IMR-90 (cell line): ENCODE results near the gene KRTAP12-3. TPM values are rescaled to one million over a fixed set of nuclear protein-coding genes. Genes with fewer than 3 reads are reported as not detected.
"Not testable (repeated sequence)": the region's sequence is repeated elsewhere in the genome, so short reads cannot be mapped to it uniquely, and the experiment has no call there.

Experiments used
- ATAC-seq: fragments of 200-7000 bp; cut with Tn5 transposase; 2 replicates; pipeline ENCODE4 v1.9.1; 2020; ENCODE audit warnings: low read depth, mild to moderate bottlenecking, moderate library complexity
- BruUV-seq: library from RNA; stranded (reverse); fragments of 400-500 nt; replicated peaks from 2 replicates; lab custom pipeline; 2021; lab: Mats Ljungman, UMichigan
- CTCF ChIA-PET: fragments of 300-600 bp; formaldehyde crosslinking; extraction: SDS; loops from one replicate; lab custom pipeline; 2021; ENCODE audit warnings: antibody characterized with exemption; lab: Yijun Ruan, JAX
- POLR2A ChIA-PET: fragments of 300-600 bp; sonication (Branson Sonifier 250); formaldehyde crosslinking; loops from one replicate; lab custom pipeline; 2022; ENCODE audit warnings: antibody characterized with exemption; ENCODE audit not compliant: unreplicated experiment; lab: Charles Lee
- DNase-seq: peaks from one replicate; pipeline ENCODE4 v3.0.0; 2013
- H2AFZ ChIP-seq: replicated peaks from 2 replicates; pipeline ENCODE3; 2013; ENCODE audit warnings: low read length, mild to moderate bottlenecking; ENCODE audit not compliant: poor library complexity
- H2AK5ac ChIP-seq: 2 replicates; pipeline ENCODE4 v1.6.1; 2013; ENCODE audit warnings: low read depth, low read length, inconsistent platforms
- H2AK9ac ChIP-seq: replicated peaks from 2 replicates; pipeline ENCODE3; 2013; ENCODE audit warnings: mild to moderate bottlenecking, low read depth, low read length, moderate library complexity; ENCODE audit not compliant: poor library complexity
- H2BK120ac ChIP-seq: 2 replicates; pipeline ENCODE4 v1.6.1; 2013; ENCODE audit warnings: low read depth, low read length, inconsistent platforms
- H2BK15ac ChIP-seq: 3 replicates; pipeline ENCODE4 v1.6.1; 2013; ENCODE audit warnings: low read depth, low read length, inconsistent platforms
- H2BK20ac ChIP-seq: 2 replicates; pipeline ENCODE4 v1.6.1; 2013; ENCODE audit warnings: low read depth, mild to moderate bottlenecking, inconsistent platforms, low read length, moderate library complexity
- H2BK5ac ChIP-seq: 2 replicates; pipeline ENCODE4 v1.6.1; 2013; ENCODE audit warnings: mild to moderate bottlenecking, low read depth, low read length, inconsistent platforms; ENCODE audit not compliant: poor library complexity, severe bottlenecking
- H3K14ac ChIP-seq: replicated peaks from 2 replicates; pipeline ENCODE4 v1.6.1; 2013; ENCODE audit warnings: low read depth, low read length, inconsistent platforms
- H3K18ac ChIP-seq: 2 replicates; pipeline ENCODE4 v1.6.1; 2013; ENCODE audit warnings: low read depth, low read length, control low read depth
- H3K23ac ChIP-seq: 2 replicates; pipeline ENCODE4 v1.6.1; 2013; ENCODE audit warnings: low read depth, low read length, inconsistent platforms
- H3K27ac ChIP-seq: 2 replicates; pipeline ENCODE4 v1.5.1; 2013; ENCODE audit warnings: mild to moderate bottlenecking, control low read depth, low read length; ENCODE audit not compliant: insufficient read depth
- H3K27me3 ChIP-seq: 2 replicates; pipeline ENCODE4 v1.6.1; 2013; ENCODE audit warnings: low read length; ENCODE audit not compliant: control insufficient read depth, insufficient read depth
- H3K36me3 ChIP-seq: 2 replicates; pipeline ENCODE4 v1.6.1; 2013; ENCODE audit warnings: low read length, mixed read lengths; ENCODE audit not compliant: control insufficient read depth, insufficient read depth
- H3K4ac ChIP-seq: 2 replicates; pipeline ENCODE4 v1.6.1; 2013; ENCODE audit warnings: low read depth, low read length, inconsistent platforms
- H3K4me1 ChIP-seq: 2 replicates; pipeline ENCODE4 v1.6.1; 2013; ENCODE audit warnings: low read length, mixed read lengths; ENCODE audit not compliant: control insufficient read depth, insufficient read depth
- H3K4me2 ChIP-seq: 2 replicates; pipeline ENCODE4 v1.6.1; 2013; ENCODE audit warnings: low read depth, mild to moderate bottlenecking, control low read depth, low read length, moderate library complexity
- H3K4me3 ChIP-seq: 2 replicates; pipeline ENCODE4 v1.5.1; 2013; ENCODE audit warnings: low read depth, mild to moderate bottlenecking, control low read depth, low read length, moderate library complexity; ENCODE audit not compliant: insufficient read depth
- H3K56ac ChIP-seq: 2 replicates; pipeline ENCODE4 v1.6.1; 2013; ENCODE audit warnings: low read length, inconsistent platforms; ENCODE audit not compliant: insufficient read depth; ENCODE audit errors: extremely low read depth
- H3K79me1 ChIP-seq, 2 experiments: 2 replicates each; pipeline ENCODE4 v1.6.1; 2013; ENCODE audit warnings: low read length in 2 of 2, inconsistent platforms in 1 of 2, low read depth in 1 of 2
- H3K9ac ChIP-seq: 2 replicates; pipeline ENCODE4 v1.6.1; 2013; ENCODE audit warnings: low read depth, low read length, control low read depth
- H3K9me1 ChIP-seq: 2 replicates; pipeline ENCODE4 v1.6.1; 2013; ENCODE audit warnings: low read length, inconsistent platforms; ENCODE audit not compliant: insufficient read depth
- H3K9me3 ChIP-seq: 2 replicates; pipeline ENCODE4 v1.6.1; 2013; ENCODE audit warnings: low read length; ENCODE audit not compliant: control insufficient read depth, insufficient read depth
- H4K20me1 ChIP-seq: 2 replicates; pipeline ENCODE4 v1.6.1; 2013; ENCODE audit warnings: low read length, inconsistent platforms; ENCODE audit not compliant: insufficient read depth
- H4K5ac ChIP-seq: 2 replicates; pipeline ENCODE4 v1.6.1; 2013; ENCODE audit warnings: mild to moderate bottlenecking, low read depth, low read length, control low read depth
- H4K8ac ChIP-seq, 2 experiments: 2 replicates each; pipeline ENCODE4 v1.6.1; 2013; ENCODE audit warnings: low read depth in 2 of 2, low read length in 2 of 2, control low read depth in 1 of 2, inconsistent platforms in 1 of 2
- H4K91ac ChIP-seq: 2 replicates; pipeline ENCODE4 v1.6.1; 2013; ENCODE audit warnings: low read depth, low read length, inconsistent platforms; ENCODE audit not compliant: insufficient read depth
- CEBPB ChIP-seq: IDR thresholded peaks from 2 replicates; pipeline ENCODE4 v1.6.1; 2012; ENCODE audit warnings: low read depth, low read length, improper control_type of control experiment
- ELK1 ChIP-seq: fragments of 150-350 bp; IDR thresholded peaks from 2 replicates; pipeline ENCODE4 v1.6.1; 2016; ENCODE audit warnings: low read depth, mild to moderate bottlenecking, low read length, moderate library complexity, borderline replicate concordance
- FOS ChIP-seq: fragments of 150-350 bp; IDR thresholded peaks from 2 replicates; pipeline ENCODE4 v1.6.1; 2016; ENCODE audit warnings: low read depth, low read length
- MAFK ChIP-seq: IDR thresholded peaks from 2 replicates; pipeline ENCODE4 v1.6.1; 2012; ENCODE audit warnings: low read depth, low read length, improper control_type of control experiment
- MAZ ChIP-seq: IDR thresholded peaks from 2 replicates; pipeline ENCODE4 v1.6.1; 2012; ENCODE audit warnings: low read depth, mild to moderate bottlenecking, low read length, improper control_type of control experiment, moderate library complexity, borderline replicate concordance
- POLR2A ChIP-seq: IDR thresholded peaks from 2 replicates; pipeline ENCODE4 v1.6.1; 2012; ENCODE audit warnings: mild to moderate bottlenecking, low read depth, low read length
- RAD21 ChIP-seq: IDR thresholded peaks from 2 replicates; pipeline ENCODE4 v1.6.1; 2012; ENCODE audit warnings: low read length, improper control_type of control experiment
- WGBS, 2 experiments: methylation state at CpG; one replicate each; pipeline versions ENCODE4 v1.1.5 to v1.1.7; 2013; ENCODE audit warnings: missing lambda C conversion rate in 2 of 2; ENCODE audit not compliant: insufficient read length in 1 of 2; ENCODE audit errors: extremely low coverage in 2 of 2; 5-methylcytosine and 5-hydroxymethylcytosine counted together
- dilution Hi-C: fragments of 300-500 bp; cut with HindIII; formaldehyde crosslinking; loops from one replicate; pipeline ENCODE4 v1.14.3; 2018; ENCODE audit warnings: low sequenced_read_pairs; ENCODE audit not compliant: unreplicated experiment
- in situ Hi-C: fragments of 300-500 bp; cut with MboI; formaldehyde crosslinking; loops from 3 replicates; pipeline ENCODE4 v1.14.3; 2019; ENCODE audit warnings: low sequenced_read_pairs, inconsistent platforms, mixed read lengths
- intact Hi-C: fragments of 100-400 bp; cut with micrococcal nuclease; formaldehyde crosslinking; loops from 2 replicates; pipeline ENCODE4 v1.10.0; 2022
- polyA plus RNA-seq, 3 experiments: library from polyadenylated mRNA; depleted of rRNA; stranded (reverse); fragments of >200 nt; gene quantifications; 2 replicates each; pipeline ENCODE4 v1.2.3, GENCODE V29; 2012; ENCODE audit warnings: low replicate concordance in 1 of 3
- total RNA-seq: library from RNA; depleted of rRNA; stranded (reverse); fragments of >200 nt; gene quantifications from 2 replicates; pipeline ENCODE4 v1.2.3, GENCODE V29; 2012

Gene KRTAP12-3
- total and polyA plus RNA-seq, 2 of the 4 experiments (the other 2 are of a cell fraction) = not detected

DNA sequence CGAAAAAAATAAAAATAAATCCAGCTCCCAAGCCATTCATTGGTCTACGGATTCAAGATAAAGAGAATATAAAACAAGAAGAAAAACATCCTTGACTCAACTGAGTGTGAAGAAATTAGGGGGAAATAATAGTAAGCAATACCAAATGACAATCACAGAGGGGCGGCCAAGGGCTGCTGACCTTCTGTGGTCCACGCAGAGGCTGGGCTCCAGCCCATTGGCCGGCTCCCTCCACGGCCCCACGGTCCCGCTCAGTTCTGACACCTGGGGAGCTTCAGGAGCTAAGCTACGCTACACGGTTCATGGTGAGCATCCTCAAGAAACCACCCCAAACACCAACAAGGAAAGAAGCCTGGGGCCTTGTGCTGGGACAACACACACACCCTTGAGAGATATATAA, 38.8 kb downstream of the KRTAP12-3 start:
- no peak for DNase-seq

DNA sequence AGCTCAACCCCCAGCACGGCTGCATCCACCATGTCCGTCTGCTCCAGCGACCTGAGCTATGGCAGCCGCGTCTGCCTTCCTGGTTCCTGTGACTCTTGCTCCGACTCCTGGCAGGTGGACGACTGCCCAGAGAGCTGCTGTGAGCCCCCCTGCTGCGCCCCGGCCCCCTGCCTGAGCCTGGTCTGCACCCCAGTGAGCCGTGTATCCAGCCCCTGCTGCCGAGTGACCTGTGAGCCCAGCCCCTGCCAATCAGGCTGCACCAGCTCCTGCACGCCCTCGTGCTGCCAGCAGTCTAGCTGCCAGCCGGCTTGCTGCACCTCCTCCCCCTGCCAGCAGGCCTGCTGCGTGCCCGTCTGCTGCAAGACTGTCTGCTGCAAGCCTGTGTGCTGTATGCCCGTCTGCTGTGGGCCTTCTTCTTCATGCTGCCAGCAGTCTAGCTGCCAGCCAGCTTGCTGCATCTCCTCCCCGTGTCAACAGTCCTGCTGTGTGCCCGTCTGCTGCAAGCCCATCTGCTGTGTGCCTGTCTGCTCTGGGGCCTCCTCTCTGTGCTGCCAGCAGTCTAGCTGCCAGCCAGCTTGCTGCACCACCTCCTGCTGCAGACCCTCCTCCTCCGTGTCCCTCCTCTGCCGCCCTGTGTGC, 39.6 kb downstream of the KRTAP12-3 start, which contains the start of gene KRTAP10-12:
Gene KRTAP10-12 (plus strand): TSS at position 1 of the 639 bp plus-strand sequence. CDS start 30 bp downstream, at position 31.
- H2BK5ac ChIP-seq, H4K8ac ChIP-seq, dilution Hi-C loops, H2BK20ac ChIP-seq, H3K23ac ChIP-seq, H4K91ac ChIP-seq, H3K4me3 ChIP-seq, POLR2A ChIA-PET, H2BK15ac ChIP-seq, H3K36me3 ChIP-seq, H4K5ac ChIP-seq, in situ Hi-C loops, H2AK5ac ChIP-seq, BruUV-seq, intact Hi-C loops, H3K18ac ChIP-seq, H2AK9ac ChIP-seq, H2BK120ac ChIP-seq, H3K27ac ChIP-seq, ATAC-seq, H3K79me1 ChIP-seq, CTCF ChIA-PET, H2AFZ ChIP-seq, H3K56ac ChIP-seq, DNase-seq, H3K4me1 ChIP-seq, H3K9me3 ChIP-seq, H3K9me1 ChIP-seq, H3K9ac ChIP-seq, H3K14ac ChIP-seq, H3K4me2 ChIP-seq, H3K4ac ChIP-seq, H4K20me1 ChIP-seq: not testable (repeated sequence)
- peaks cover 55% of the 10 kb centered on the region for H3K27me3 ChIP-seq
- WGBS, 2 experiments = 24% methylated on average over 8 of the region's 21 CpGs; no CpG with 5 or more reads in 1 of the 2 experiments

More for the DNA sequence above, 38.8 kb downstream of the KRTAP12-3 start:
- no peak overlapping the region for H2BK5ac ChIP-seq
- no peak overlapping the region for H4K91ac ChIP-seq
- CTCF ChIA-PET = no interaction called here
- H3K4ac ChIP-seq = no peak overlapping the region
- POLR2A ChIA-PET = no interaction called here
- H3K9ac ChIP-seq = no peak overlapping the region
- TF ChIP-seq MAFK (no peak), ELK1 (no peak), RAD21 (no peak), CEBPB (no peak), MAZ (no peak), FOS (no peak), POLR2A (no peak)
- 41% methylated on average over 6 of the region's 10 CpGs; no CpG with 5 or more reads in 1 of the 2 experiments for WGBS, 2 experiments
- no peaks in the 10 kb centered on the region for H3K36me3 ChIP-seq
- intact Hi-C loops (no loop called here), in situ Hi-C loops (no loop called here), dilution Hi-C loops (no loop called here)
- no peak overlapping the region for H2BK120ac ChIP-seq
- no peak overlapping the region for H2AK9ac ChIP-seq
- H2BK15ac ChIP-seq = no peak overlapping the region
- H3K79me1 ChIP-seq = no peaks in the 10 kb centered on the region
- no peak overlapping the region for H3K23ac ChIP-seq
- no peak overlapping the region for H4K5ac ChIP-seq
- H2AK5ac ChIP-seq = no peak overlapping the region
- H3K4me3 ChIP-seq = no peak overlapping the region
- no peak overlapping the region for H3K14ac ChIP-seq
- no peaks in the 10 kb centered on the region for H4K20me1 ChIP-seq
- no peaks in the 10 kb centered on the region for H3K9me1 ChIP-seq
- H3K9me3 ChIP-seq = no peaks in the 10 kb centered on the region; the same call in 1 of the 2 replicates
- no peaks in the 10 kb centered on the region for H3K4me1 ChIP-seq
- H4K8ac ChIP-seq = no peak overlapping the region
- ATAC-seq = no peak
- H3K4me2 ChIP-seq = no peak overlapping the region
- H2BK20ac ChIP-seq = no peak overlapping the region
- BruUV-seq = no TSS peak
- H3K27me3 ChIP-seq = peaks cover 50% of the 10 kb centered on the region
- no peak overlapping the region for H3K27ac ChIP-seq
- no peak overlapping the region for H2AFZ ChIP-seq
- no peak overlapping the region for H3K56ac ChIP-seq
- H3K18ac ChIP-seq = no peak overlapping the region
